ENCODE measurements around the gene TFF1.

- no peak for TF ChIP-seq EP300 (conservative IDR thresholded peaks at IDR 0.05; ENCODE audit: poor library complexity, severe bottlenecking)
- no peak for TF ChIP-seq SMC3 (conservative IDR thresholded peaks at IDR 0.05; ENCODE audit: poor library complexity)
- no peak for TF ChIP-seq CTCF (IDR thresholded peaks at IDR 0.05; ENCODE audit: poor library complexity, severe bottlenecking)
- TF ChIP-seq REST (IDR thresholded peaks at IDR 0.05; ENCODE audit: borderline replicate concordance): no peak
- TF ChIP-seq POLR2AphosphoS5 (IDR thresholded peaks at IDR 0.05): no peak
- no peak for TF ChIP-seq MXI1 (conservative IDR thresholded peaks at IDR 0.05; ENCODE audit: poor library complexity, severe bottlenecking)
Observed at GRCh38 chr21:42319376-42319775, 47.0 kb downstream of the TFF1 start.

Measured in neural cell (in vitro differentiated cells).